CMK (cell line): Measurements from ENCODE around the gene COL25A1.

ENCODE experiments used
- DNase-seq: peaks from one replicate; pipeline ENCODE4 v3.0.0-alpha.2; 2010; ENCODE audit warnings: low read depth

Gene COL25A1

GRCh38 chr4:109214622-109215301 lies 87.7 kb downstream of the COL25A1 start:
- DNase-seq, result no peak

GRCh38 chr4:109213056-109213455 lies 89.4 kb downstream of the COL25A1 start:
- no peak for DNase-seq

- DNase-seq, result no peak
Measured at GRCh38 chr4:109211671-109212070, 90.8 kb downstream of the COL25A1 start.

- no peak for DNase-seq
Measured at GRCh38 chr4:109209647-109210046, 92.8 kb downstream of the COL25A1 start.

GRCh38 chr4:109207898-109208297 lies 94.6 kb downstream of the COL25A1 start:
- DNase-seq, result no peak

- DNase-seq, result no peak
Measured at GRCh38 chr4:109207061-109207460, 95.4 kb downstream of the COL25A1 start.

GRCh38 chr4:109206620-109207019 lies 95.8 kb downstream of the COL25A1 start:
- no peak for DNase-seq

GRCh38 chr4:109205186-109205585 lies 97.3 kb downstream of the COL25A1 start:
- no peak for DNase-seq

GRCh38 chr4:109199585-109199984 lies 102.9 kb downstream of the COL25A1 start:
- DNase-seq, result no peak

GRCh38 chr4:109195646-109196045 lies 106.8 kb downstream of the COL25A1 start:
- DNase-seq, result no peak

- DNase-seq, result no peak
Measured at GRCh38 chr4:109191216-109191615, 111.2 kb downstream of the COL25A1 start.

GRCh38 chr4:109186458-109186945 lies 116.0 kb downstream of the COL25A1 start:
- no peak for DNase-seq

GRCh38 chr4:109185951-109186350 lies 116.5 kb downstream of the COL25A1 start:
- DNase-seq, result no peak

- DNase-seq, result no peak
Measured at GRCh38 chr4:109185548-109185947, 116.9 kb downstream of the COL25A1 start.

- DNase-seq, result no peak
Measured at GRCh38 chr4:109184491-109184961, 117.9 kb downstream of the COL25A1 start.

- DNase-seq, result no peak
Measured at GRCh38 chr4:109183931-109184490, 118.4 kb downstream of the COL25A1 start.

GRCh38 chr4:109182696-109183095 lies 119.8 kb downstream of the COL25A1 start:
- DNase-seq, result no peak

- no peak for DNase-seq
Measured at GRCh38 chr4:109179061-109179460, 123.4 kb downstream of the COL25A1 start.

- no peak for DNase-seq
Measured at GRCh38 chr4:109177096-109177810, 125.2 kb downstream of the COL25A1 start.

- no peak for DNase-seq
Measured at GRCh38 chr4:109174224-109174953, 128.1 kb downstream of the COL25A1 start.

- no peak for DNase-seq
Measured at GRCh38 chr4:109172301-109172700, 130.2 kb downstream of the COL25A1 start.

- no peak for DNase-seq
Measured at GRCh38 chr4:109171070-109171469, 131.4 kb downstream of the COL25A1 start.
